HG03159 (cell line): ENCODE results near the gene ACVR1C.

Experiments used
- ATAC-seq: cut with Tn5 transposase; IDR thresholded peaks from one replicate; pipeline ENCODE4 v1.9.1; 2021; ENCODE audit warnings: mild to moderate bottlenecking, moderate library complexity; ENCODE audit not compliant: unreplicated experiment

The ACVR1C gene

GRCh38 chr2:157500334-157500733, 128.3 kb downstream of the ACVR1C start:
- no peak for ATAC-seq

GRCh38 chr2:157498483-157498882, 130.2 kb downstream of the ACVR1C start:
- ATAC-seq = no peak

GRCh38 chr2:157497638-157498314, 130.9 kb downstream of the ACVR1C start:
- ATAC-seq = peak; percentile 90

GRCh38 chr2:157492189-157492773, 136.4 kb downstream of the ACVR1C start:
- ATAC-seq = peak; percentile 98

GRCh38 chr2:157489983-157490382, 138.7 kb downstream of the ACVR1C start:
- ATAC-seq = no peak

- ATAC-seq = no peak
Measured at GRCh38 chr2:157488877-157489276, 139.8 kb downstream of the ACVR1C start.

- no peak for ATAC-seq
Measured at GRCh38 chr2:157487747-157488146, 140.9 kb downstream of the ACVR1C start.

- ATAC-seq = no peak
Measured at GRCh38 chr2:157487271-157487610, 141.4 kb downstream of the ACVR1C start.

GRCh38 chr2:157486596-157487270, 141.9 kb downstream of the ACVR1C start:
- no peak for ATAC-seq

GRCh38 chr2:157480182-157480961, 148.3 kb downstream of the ACVR1C start:
- ATAC-seq = peak; percentile 80

GRCh38 chr2:157479081-157480027, 149.3 kb downstream of the ACVR1C start:
- peak; percentile 46 for ATAC-seq

- no peak for ATAC-seq
Measured at GRCh38 chr2:157477919-157478318, 150.7 kb downstream of the ACVR1C start.

- ATAC-seq = no peak
Measured at GRCh38 chr2:157476953-157477709, 151.5 kb downstream of the ACVR1C start.
